Inflammatory macrophage treated with lipopolysaccharide for 1 hour (primary cell): ENCODE measurements around the gene EFCAB6.

Source experiments
- DNase-seq, 2 donors: peaks; one replicate each; pipeline ENCODE4 v3.0.0-alpha.2; 2020 to 2022

The EFCAB6 gene

DNA sequence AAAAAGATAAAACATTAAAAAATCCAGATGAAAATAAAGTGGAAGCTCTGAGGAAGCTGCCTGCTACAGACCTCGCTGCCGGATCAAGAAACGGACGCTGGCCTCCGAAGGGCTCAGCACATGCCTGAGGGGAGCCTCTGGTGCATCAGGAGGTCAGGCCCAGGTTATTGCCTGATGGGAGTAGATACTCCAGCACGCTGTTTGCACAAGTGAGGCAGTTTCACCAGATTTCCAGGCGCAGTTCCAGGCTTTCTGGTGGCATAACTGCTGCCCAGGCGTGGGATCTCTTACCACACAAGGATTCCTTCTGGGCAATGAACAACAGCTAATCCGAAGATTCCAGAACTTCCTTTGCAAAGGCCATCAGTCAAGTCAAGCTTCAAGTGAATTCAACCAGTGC, 246.1 kb downstream of the EFCAB6 start:
- no peak for DNase-seq

DNA sequence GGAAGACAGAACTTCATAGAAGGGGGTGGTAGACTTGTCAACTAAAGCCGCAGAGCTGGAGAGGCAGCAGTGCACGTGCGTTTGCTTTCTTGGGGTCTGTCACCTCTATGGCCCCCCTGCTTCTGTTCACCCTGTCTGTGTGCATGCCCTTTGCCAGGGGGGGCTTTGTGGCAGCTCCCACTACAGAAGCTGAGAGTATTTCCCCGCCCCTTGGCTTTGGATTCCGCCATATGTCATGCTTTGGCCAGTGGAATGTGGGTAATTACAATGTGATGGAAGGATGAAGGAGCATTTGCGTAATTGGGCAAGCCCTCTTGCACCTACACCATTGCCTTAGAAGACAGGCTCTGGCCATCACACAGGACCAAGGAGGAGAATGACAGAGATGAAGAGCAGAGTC, 247.2 kb downstream of the EFCAB6 start:
- DNase-seq: no peak

DNA sequence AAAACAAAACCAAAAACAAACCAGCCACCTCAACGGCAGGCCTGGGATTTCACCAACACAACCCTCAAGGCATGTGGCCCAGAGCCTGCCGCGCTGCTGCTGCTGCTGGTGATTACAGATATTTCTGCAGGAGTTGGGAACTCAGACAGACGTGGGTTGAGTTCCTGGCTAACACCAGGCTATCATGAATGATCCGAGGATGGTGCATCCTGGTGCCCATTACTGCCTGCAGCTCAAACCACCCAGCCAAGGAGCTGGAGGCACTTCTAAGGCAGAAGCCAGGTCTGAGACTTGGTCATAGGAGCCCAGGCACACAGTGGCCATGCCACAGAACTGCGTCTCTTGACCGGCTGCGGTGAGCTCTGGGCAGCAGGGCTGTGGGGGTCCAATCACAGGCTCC, 248.5 kb downstream of the EFCAB6 start:
- DNase-seq: no peak

DNA sequence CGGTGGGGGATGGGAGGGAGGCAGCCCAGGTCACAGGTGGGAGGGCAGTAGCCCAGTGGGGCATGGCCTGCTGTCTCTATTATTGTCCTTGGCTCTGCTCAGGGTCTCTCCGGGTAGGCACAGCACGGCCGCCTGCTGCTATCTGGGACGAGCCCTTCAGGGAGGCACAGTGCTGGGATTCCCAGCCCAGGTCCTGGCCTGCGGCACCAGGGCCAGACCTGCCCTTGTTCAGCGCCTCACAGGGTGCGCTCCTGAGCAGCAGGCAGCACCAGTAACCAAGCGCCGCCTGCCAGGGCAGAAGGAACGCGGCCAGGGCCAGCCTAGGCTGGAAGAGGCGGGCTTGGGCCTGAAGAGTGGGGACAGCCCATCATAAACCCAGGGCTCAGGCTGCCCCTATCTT, 249.3 kb downstream of the EFCAB6 start:
- DNase-seq: no peak

DNA sequence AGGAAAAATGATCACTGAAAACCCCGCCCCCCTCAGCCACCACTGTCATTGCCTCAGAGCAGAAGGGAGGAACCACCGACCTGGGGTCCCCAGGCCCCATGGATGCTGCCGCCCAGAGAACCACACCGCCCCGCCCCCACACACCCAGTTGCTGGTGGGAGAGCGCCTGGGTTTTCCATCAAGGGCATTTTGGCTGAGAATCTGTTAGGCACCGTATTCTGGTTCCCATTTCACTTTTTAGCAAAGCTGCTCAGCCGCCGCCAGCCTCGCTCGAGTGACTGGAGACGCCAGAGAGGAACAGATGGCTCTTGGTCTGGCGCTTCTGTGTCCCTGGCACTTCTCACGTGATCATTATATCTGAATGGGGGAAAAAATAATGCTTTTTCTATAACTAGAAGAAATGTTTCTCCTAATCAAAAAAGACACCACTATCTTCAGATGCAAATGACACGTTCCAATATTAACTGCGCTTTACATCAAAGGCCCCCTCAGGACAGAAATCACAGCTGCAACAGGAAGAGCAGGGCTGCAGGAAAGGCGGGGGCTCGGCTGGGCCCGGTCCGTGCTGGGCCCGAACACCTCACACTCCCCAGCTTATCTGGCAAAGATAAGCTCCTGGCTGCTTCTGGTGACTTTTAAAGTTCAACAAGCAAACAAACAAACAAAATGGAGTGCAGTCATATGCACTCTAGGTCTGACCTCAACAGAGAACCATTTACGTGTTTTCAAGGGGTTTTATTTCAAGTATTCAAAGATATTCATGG, 250.5 kb downstream of the EFCAB6 start:
- DNase-seq: no peak

DNA sequence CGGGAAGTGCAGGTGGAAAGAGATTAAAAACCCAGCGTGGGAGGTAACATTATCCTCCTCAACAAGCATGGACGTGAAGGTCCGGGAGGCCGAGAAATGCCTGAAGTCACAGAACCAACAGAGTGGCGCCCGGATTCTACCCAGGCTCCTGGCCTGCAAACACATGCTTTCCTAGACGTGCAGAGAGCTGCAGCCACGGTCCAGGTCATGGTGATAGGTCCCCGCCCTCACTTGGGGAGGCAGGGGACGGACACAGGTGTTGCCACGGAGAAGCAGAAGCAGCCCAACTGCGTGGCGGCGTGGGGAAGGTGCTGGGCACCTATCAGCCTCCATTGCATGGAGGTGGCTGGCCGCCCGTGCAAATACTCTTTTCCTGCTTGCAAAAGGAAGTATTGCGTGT, 251.5 kb downstream of the EFCAB6 start:
- no peak for DNase-seq

DNA sequence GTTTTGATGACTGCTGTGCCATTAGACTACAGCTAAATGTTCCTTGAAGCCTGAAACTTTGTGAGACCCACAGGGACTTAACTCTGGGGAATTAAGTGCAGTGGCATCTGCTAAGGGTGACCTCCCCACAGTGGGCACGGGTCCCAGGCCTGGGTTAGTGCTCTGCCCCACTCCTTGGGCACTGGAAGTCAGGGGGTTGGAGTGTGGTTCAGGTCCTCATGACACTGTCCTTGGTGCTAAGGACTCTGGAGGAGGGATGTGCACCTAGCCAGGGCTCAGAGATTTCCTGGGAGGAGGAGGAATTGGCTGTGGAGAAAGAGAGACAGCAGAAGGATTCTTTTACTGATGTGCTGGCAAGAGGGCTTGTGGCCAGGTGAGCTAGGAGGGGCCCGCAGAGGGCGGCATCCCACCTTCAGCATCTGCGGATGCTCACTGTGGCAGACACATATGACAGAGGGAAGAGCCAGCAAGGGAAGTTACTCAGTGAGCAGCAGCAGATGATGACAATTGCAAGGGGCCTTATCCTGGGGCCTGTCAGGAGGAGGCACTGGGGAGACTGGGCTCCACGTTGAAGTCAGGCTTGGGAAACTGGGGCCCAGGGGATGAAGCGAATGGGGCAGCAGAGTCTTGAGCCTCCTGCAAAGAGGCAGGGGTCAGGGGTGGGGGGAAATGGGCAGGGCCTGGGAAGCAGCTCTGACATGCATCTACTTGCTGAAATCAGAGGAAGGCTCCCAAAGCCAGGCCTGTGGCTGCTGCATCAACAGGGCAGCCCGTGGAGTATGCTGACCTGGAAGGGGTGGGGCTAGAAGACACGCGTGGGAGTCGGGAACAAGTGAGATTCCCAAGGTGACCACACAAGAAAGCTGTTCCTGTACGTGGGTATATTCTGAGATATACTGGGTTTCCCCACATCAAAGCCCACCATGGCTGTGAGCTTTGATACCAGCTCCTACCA, 256.3 kb downstream of the EFCAB6 start:
- DNase-seq: no peak

DNA sequence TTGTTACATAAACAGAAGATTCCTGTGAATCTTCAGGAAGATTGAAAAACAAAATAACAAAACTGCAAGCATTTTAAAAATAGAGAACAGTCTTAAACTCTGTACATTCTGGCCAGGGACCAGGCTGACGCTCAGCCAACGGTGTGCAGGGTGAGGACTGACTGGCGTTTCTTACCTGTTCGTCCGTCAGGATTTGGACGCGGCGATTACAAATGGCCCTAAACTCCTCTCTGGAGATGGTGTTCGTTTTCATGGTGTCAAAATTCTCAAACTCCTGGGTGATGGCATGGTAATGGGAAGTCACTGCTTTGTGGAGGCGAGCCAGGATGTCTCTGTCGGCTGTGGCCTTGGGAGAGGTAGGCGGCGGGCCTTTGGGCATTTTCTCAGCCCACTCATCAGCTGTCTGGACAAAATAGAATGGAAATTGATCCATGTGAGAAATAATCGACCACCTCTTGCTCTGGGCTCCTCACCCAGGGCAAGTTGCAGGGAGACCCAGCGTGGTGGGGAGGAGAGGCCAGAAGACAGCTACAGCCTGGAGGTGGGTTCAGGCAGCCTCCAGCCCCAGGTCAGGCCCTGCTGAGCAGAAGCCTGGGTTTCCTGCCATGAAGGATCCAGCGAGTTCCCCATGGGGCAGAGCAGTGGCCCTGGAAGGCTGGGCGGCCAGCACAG, 257.3 kb downstream of the EFCAB6 start:
- DNase-seq: no peak

DNA sequence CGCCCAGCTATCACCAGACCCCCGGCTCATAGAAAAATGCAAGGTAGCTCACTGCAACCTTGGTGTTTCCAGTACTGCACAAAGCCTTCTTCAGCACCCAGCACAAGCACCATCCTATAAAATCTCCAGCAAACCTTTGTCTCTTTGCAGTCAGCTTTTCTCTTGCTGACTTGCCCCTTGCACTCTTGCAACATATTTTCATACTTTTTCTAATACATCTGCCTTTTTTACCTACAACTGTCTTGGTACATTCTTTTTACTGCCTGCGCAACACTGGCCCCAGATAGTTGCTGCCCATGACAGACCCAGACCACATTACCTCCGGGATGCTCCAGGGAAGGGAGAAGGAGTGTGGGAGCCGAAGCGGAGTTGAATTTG, 257.9 kb downstream of the EFCAB6 start:
- no peak for DNase-seq

DNA sequence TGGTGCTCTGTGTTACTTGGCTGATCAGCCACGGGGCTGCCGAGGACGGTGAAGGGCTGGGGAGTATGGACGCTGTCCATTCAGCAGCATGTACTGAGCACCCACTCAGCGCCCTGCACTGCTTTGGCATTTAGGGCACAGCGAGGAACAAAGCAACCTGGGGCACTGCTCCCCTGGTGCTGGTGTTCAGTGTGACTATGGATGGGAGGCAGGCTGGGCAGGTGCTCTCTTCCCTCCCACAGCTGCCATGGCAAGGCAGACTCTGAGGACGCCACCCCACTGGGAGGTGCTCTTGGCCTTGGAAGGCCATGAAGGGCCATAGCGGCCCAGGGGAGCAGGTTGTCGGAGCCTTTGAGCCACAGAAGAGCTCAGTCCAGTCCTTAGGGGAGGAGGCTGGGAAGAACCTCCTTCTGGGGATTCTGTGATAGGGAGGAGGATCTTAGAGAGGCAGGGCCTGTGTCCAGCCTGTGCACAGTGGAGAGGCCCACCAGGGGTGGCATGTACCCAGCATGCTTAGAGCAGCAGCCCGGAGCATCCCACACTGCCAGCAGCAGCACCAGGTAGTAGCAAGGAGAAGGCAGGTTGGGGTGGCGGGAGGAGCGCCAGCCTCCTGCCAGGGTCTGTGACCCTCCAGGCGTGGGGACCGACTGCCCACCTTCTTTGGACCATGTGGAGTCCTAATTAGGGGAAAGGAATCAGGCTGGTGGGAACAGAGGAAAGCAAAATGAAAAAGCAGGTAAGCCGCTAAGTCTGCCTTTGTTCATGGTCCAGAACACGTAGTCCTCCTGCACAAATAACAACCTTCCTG, 258.4 kb downstream of the EFCAB6 start:
- no peak for DNase-seq

DNA sequence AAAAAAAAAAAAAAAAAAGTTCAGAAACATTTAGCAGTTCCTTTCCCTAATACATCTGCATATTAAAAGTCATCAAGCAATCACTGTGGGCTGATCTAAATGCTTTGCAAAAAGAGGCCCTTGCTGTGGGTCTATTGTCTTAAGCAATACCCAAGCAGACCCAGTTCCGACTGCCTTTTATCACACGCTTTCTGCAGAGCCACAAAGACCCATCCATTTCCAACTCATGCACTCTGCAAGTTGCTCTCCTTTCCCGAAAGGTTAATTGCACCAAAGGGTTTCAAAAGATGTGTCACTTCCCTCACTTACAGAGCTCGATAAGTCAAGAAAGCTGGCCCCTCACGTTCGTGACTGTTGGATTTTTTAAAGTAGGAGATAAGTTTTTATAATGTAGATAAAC, 261.4 kb downstream of the EFCAB6 start:
- no peak for DNase-seq

DNA sequence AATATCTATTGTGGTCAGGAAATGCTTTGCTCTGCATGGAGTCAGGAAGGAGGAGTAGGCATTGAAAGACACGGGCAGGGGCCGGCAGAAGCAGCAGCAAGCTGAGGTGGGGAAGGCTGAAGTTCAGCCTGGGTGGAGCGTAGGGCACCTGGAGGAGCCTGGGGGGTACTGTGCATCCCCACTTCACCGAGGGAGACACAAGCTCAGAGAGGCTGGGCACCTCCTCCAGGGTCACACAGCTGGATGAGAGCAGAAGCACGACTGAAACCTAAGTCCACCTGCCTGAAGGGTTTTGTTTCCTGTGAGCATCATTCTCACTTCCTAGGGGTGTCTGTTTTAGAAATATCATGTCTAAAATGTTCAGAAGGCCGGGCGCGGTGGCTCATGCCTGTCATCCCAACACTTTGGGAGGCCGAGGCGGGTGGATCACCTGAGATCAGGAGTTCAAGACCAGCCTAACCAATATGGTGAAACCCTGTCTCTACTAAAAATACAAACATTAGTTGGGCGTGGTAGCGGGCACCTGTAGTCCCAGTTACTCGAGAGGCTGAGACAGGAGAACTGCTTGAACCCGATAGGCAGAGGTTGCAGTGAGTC, 262.0 kb downstream of the EFCAB6 start:
- no peak for DNase-seq

DNA sequence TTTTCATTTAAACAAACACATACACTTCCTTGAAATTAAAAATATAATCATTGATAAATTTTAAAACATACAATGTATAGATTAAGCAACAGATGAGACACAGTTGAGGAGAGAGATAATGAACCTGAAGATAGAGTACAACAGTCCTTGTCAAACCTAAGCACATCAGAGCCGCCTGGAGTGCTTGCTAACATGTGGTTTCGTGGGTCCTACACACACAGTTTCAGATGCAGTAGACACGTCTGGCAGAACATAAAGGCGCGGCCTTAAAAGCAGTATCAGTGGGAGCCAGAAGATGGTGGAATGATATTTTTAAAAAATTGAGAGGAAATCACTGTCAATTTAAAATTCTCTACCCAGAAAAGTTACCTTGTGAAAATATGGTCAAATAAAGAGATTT, 265.9 kb downstream of the EFCAB6 start:
- DNase-seq: no peak

DNA sequence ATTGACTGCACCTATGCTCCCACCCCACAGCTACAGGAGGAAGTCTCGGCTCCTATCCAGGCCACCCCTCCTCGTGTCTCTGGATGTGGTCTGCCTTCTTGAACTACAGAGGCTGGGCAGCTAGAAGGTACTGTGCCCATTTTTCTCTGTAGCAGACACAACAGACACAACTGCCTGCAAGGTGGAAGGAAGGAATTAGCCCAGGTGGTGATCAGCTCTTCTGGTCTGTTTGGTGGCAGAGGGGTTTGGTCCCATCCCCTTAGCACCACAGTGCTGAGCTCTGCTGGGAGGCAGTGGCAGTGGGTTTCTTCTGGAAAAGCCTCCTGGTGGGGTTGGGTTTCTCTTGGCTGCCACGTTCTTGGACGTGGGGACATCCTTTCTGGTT, 267.8 kb downstream of the EFCAB6 start:
- DNase-seq: no peak

DNA sequence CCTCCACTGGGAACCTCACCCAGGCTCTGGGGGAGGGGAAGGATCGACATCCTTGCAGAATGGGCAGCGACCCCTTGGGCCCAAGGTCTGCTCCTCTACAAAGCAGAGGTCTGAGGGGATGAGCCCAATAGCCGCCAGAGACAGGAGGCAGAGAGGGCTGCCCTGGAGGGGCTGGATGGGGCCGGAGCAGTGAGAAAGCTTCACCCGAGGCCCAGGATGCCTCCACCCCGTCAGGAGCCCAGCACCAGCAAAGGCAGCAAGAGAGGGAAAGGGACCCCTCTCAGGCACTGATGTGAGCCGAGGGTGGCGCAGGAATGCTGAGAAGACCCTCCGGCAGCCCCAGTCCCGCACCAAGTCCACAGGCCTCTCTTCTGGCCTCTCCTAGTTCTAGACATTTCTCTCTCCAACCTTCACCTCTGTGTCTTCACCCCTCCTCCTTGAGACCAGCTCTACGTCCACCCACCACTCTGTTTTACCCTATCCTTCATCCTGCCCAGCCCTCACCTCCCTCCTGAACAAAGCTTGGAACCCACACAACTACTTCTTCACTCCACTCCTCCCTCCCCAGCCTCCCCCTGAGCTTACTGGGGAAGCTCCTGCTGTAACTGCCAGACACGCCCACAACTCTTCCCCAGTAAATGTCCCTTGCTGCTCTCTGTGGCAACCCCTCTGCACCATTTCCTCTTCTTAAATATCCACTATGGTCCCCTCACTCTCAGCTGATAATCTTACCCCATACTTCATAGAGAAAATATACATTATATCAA, 268.4 kb downstream of the EFCAB6 start:
- DNase-seq: peak in 1 of 2 donors; percentile 15

DNA sequence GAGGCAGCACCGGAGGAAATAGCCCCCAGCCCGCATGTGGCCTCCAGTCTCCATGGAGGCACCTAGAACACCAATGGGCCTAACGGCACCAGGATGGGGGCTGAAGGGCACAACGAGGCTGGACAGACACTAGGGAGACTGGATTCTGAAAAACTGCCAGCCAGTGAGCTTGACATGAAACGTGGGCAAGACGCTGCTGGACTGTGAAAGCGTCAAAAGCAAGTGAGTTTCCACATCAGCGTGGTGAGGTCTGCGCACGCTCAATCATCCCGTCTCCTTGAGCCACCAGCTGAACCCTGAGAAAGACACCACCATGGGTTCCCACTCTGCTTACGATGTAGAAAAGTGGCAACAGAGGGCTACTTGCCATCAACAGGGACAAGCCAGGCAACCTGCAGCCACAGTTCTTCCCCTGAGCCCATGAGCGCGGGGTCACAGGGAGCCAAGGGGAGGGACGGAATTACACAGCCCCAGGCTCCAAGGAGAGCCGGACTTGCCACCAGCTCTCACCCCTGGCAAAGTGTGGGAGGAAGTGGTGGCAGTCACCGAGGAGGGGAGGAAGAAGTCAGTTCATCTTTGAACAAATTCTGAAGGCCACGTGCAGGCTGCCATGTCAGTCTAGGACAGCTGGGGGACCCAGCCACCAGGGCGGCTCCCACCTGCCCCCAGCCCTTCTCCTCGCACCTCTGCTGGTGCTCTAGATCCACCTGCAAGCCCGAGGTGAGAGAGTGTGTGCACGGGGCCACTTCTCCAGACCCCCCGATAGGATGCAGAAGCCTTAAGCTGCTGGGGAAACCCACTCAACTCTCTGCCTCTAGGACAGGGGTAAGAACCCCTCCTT, 269.2 kb downstream of the EFCAB6 start:
- DNase-seq: no peak

DNA sequence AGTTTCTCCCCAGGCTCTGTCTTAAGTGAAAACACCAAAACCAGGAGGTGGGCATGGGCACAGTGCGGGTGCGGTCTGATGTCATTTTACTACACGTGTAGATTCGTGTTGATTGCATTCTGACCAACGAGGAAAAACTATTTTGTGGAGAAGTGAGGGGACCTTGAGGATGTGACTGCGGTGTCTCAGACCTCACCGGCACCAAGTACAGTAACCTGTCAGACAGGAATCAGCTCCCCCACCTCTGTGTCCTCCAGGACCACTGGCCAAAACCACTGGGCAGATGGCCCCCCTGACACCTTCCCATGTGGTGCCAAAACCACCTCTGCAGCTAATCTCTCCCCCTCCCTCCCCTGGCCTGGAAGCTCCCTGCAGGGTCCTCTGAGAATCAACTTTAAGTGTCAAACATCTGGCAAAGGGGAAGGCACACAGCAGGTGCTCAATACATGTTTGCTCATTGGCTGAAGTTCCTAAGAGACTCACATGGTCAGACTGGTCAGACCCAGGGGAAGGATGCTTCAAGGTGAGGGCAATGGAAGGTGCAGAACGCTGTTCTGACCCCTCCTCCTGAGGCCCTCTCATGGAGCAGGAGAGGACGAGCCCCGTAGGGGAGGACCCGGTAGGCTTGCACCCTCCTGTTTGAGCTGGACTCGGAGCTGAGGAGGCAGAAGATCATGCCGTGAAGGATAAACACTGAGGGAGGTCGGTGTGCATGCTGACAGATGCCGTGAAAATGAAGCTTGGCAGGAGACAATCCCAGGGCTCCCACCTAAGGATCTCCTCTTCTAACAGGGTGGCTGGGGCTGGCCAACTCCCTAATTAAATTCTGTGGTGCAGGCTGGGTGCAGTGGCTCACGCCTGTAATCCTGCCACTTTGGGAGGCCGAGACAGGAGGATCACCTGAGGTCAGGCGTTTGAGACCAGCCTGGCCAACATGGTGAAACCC, 270.4 kb downstream of the EFCAB6 start:
- DNase-seq: no peak

DNA sequence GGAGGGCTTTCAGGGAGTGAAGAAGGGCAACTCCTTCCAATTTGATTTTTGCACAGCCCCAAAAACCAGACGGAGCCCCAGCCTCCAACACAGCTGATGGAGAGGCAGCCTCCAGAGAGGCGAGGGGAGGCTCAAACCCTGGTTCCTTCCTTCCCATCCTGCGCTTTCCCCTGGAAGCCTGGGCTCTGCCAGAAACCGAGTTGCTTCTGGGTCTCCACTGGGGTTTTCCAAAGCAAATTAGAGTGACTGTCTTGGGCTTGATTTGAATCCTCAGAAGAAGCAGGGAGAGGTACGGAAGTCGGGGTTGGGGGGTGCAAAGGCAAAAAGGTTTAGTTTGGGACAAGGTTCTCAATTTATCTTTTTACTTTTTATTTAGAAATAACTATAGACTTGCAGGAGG, 271.1 kb downstream of the EFCAB6 start:
- no peak for DNase-seq

DNA sequence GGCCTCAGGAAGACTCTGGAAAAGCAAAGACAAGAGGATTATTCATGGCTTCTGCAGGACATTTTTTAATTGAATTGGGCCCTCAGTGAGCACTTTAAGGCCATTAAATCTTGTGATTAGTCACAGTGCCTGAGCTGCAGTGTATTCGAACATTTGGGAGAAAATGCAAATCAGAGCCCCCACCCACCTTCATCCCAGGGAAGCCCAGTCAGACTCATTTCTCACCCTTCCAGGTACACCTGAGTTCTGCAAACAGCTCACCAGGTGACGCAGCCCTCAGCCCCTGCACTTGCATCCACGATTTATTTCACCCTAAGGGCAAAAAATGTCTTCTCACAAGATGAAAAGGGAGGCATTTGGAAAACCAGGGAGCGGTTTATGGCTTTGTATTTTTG, 271.6 kb downstream of the EFCAB6 start:
- no peak for DNase-seq
